Mucosa of gallbladder (tissue), 1 donor: ENCODE results near the gene HS1BP3. TPM values are rescaled to one million over a fixed set of nuclear protein-coding genes. Genes with fewer than 3 reads are reported as not detected.
A peak's percentile ranks its signal among the peaks of the same experiment; 100 is the strongest.

Source experiments
- DNase-seq: peaks from one replicate; pipeline ENCODE4 v3.0.0-alpha.2; 2020; ENCODE audit warnings: low spot score
- total RNA-seq: library from RNA; stranded (reverse); gene quantifications from one replicate; pipeline ENCODE4 v1.2.1, GENCODE V29; 2021
- donor health status: DM: no; HTN: no; CAD: no.

Gene HS1BP3
- total RNA-seq, 1 donor from 2014 or later: 50.3 TPM

DNA sequence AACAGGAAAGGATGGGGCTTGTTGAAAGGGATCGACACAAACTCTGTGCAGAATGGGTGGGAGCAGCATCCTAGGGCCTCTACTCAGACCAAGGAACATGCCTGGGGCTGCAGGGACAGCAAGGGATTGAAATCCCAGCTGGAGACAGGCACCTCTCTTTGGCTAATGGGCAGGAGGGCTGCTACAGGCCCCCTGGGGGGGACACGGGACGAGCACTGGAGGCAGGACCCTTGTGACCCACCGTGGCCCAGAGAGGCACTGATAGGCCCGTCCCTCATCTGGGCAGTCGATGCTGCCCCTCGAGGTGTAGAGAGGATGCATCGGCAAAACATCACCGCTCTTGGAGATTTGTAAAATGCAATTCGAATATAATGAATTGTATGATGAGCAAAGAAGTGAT is 5.1 kb downstream of the HS1BP3 start:
- DNase-seq: no peak

- no peak for DNase-seq
Observed at GRCh38 chr2:20645301-20645701, 5.6 kb downstream of the HS1BP3 start.

DNA sequence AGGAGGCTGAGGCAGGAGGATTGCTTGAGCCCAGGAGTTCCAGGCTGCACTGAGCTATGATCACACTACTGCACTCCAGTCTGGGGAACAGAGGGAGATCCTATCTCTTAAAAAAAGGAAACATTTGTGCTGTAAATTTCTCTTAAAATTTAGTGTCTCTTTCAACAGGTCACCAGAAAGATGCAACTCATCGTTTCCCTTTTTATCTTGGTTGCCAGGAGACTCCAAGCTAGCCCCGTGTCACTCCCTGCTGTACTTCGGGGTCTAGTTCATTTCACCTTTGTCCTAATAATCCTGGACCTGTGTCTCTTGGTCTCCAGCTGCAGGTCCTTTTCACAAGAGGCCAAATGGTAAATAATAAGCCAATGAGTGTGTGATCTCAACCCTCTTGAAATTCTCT is 7.1 kb downstream of the HS1BP3 start:
- DNase-seq: no peak

- no peak for DNase-seq
Observed at GRCh38 chr2:20643060-20643459, 7.8 kb downstream of the HS1BP3 start.

DNA sequence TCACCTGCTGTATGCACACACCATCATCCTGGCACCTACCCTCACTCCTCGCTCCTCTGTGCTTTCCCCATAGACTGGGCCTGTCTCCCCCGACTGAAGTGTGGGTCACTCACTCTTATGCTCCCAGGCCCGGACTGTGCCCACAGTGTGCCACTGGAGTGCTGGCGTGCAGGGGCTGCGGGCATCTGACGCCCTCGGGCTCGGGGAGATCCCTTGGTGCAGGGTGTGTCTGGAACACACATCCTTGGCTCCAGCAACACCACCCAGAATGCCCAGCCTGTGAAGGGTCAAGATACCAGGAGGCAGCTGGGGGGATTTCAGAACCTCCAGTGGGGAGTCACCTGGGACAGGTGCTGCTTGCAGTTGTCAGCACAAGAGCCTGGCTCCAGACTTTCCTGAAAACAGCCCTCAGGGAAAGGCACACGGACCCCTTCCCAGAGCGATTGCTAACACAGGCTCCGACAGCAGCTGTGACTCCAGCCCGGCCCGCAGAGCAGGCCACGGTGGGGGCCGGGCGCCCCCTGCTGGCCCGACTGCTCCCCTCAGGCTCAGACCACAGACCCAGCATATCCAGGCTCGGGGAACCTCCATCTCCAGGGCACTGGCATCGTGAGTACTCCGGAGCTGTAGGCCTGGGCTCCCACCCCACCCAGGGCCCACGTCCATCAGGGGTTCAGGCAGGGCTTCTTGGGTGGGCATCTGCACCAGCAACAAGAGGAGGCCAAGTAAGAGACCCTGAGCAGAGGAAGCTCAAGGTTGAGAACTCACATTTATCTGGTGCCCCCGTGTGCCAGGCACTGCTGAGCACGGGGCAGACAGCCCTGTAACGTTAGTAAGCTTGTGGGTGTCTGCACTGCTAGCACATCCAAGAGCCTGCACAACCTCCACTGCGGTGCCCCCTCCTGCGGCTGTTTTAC is 8.6 kb downstream of the HS1BP3 start:
- DNase-seq: peak; percentile 76

- peak; percentile 49 for DNase-seq
Observed at GRCh38 chr2:20641123-20641985, 9.5 kb downstream of the HS1BP3 start.

DNA sequence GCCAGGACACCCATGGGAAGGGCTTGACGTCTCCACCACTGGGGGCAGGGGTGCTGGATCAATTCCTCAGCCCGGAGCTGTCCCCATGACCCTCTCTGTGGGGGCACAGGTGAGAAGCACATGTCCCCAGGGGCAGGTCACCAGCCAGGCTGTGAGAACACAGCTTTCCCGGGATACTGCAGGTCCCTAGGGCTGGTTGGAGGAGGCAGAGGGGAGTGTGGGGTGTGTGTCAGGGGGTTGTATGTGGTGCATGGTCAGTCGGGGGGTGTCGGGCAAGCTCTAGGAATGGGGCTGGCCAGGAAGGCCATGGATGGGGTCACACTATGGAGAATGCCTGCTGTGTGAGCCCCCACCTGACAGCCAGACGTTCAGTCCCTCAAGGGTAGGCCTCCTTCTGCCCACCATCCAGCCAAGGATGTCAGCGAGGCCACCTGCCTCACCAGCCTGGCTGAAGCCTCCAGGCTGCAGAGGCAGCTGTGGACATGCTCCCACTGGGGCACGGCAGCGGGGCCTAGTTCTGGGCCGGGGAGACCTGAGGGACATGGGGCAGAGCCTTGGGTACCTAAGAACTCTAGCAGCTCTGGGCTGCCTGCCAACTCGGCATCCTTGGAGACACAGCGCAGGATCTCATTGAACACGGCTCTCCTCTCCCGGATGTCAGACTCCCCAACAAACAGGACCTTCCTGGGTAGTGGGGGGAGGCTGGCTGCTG is 10.3 kb downstream of the HS1BP3 start:
- DNase-seq: no peak

DNA sequence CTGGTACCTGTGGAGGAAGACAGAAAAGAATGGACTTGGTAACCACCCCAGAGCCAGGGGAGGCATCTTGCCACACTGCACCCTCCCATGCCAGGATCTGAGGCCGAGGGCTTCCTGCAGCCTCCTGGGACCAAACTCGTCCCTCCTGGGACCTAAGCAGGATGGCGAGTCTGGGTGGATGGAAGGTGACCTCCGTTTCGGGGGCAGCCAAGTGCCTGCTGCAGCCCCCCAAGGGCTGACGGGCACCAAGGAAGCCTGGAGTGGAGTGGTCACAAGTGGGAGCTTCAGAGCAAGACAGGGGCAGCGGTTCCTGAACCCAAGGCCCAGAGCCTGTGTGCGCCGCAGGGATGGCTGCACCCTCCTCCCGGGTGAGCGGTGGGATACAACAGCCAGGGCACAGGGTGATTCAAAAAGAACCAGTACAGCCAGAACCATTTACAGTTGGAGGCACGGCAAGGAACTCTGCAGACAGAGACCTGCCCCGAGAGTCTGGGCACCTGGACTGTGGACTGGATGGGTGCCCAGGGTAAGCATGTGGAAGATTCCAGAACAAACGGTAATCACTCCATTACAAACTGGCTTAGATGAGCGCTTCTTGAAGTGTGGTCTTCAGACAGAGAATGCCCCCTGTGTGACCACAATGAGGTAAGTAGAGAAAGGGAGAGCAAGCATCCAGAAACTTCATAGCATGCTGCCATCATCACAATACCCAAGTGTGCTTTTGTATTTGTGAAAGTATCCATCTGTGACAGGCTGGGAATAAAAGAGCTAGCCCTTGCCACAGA is 12.1 kb downstream of the HS1BP3 start:
- no peak for DNase-seq

GRCh38 chr2:20638014-20638413 is 12.9 kb downstream of the HS1BP3 start:
- no peak for DNase-seq

DNA sequence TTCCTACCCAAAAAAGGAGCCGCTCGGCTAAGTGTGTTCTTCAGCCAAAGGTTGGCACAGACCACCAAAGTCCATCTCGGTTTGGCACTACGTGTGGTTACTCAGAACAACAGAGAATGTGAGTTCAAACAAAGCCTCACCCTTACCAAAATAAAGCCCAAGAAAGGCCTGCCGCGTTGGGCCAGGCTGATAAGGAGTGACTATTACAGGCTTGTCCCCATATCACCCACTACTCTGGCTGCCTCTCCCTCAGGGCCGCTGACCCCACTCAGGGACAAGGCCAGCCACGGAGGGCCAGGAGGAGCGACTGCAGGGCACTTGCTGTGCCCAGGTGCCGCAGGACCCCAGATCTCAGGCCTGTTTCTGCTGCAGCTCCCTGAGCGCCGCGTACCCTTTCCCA is 13.8 kb downstream of the HS1BP3 start:
- no peak for DNase-seq

GRCh38 chr2:20635675-20636584 is 15.0 kb downstream of the HS1BP3 start:
- DNase-seq: peak; percentile 85

DNA sequence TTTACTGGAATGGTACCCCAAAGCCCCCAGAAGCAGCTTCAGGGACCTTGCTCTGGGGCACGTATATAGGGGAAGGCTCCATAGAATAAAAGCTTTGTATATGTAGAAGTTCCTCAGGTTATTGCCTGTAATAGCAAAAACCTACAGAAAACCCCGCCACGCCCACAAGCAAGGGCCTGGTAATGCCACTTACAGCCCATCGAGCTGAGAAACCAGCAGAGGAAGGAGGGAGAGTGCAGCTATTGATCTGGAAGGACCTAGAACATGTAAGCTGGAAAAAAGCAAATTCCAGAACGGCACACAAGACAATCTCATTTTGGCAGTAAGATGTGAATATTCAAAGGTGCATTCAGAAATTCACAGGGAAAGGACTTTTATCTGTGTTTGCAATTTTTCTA is 15.8 kb downstream of the HS1BP3 start:
- no peak for DNase-seq

GRCh38 chr2:20634507-20635112 is 16.3 kb downstream of the HS1BP3 start:
- DNase-seq: no peak

DNA sequence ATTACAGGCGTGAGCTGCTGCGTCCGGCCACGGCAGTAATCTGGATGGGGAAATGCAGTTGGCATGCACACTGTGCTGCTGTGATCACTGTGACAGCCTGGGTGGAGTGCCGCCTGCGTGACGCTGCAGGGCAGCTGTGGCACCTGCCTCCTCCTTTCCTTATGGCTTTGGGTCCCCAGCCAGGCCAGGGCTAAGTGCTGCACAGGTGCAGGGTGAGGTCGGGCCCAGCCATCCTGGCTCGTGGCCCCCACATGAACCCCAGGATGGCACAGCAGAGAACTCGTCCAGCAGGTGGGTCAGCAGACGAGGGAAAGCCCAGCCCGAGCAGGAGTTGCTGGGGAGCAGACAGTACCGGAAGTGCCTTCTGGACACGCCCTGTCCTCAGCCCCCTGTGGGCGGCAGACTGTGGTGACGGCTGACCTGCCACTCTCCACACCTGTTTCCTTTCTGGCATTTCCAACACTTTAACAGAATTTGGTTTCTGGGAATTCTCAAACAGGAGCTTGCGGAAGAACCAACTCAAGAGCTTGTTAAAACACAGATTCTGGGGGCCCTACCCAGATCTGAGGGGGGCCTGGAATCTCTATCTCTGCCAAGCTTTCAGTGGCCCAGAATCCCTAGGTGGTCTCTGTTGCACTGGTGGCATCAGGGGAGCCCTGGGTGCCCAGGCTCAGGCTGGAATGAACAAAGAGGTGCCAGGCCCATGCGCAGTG is 16.9 kb downstream of the HS1BP3 start:
- no peak for DNase-seq

GRCh38 chr2:20633001-20633400 is 17.9 kb downstream of the HS1BP3 start:
- DNase-seq: no peak

DNA sequence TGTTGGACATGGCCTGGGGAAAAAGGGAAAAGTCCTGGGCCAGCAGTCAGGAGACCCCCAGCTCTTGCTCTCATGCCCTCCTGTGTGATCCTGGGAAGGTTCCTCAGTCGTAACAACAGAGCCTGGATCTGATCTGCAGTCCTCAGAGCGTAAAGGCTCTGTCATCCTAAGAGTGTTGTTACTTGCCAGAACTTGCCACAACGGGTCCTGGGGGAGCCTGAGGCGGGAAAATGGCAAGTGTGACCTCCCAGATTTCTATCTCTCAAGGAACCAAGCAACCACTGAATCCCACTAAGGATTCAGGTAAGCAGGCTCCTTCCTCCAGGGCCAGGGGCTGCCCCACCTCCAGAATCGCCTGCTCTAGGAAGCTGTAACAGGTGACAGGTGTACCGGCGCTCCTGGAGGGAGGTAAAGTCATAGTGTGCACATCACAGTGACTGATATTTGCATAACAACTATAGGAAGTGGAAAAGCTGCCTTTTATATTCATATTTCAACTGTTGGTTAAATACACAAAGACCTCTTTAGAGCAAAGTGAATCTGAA is 18.4 kb downstream of the HS1BP3 start:
- no peak for DNase-seq

GRCh38 chr2:20631617-20632307 is 19.1 kb downstream of the HS1BP3 start:
- no peak for DNase-seq

GRCh38 chr2:20630967-20631366 is 19.9 kb downstream of the HS1BP3 start:
- DNase-seq: no peak
